ENCODE data around the gene RAB40C.

- TF ChIP-seq SP1 (CRISPR knock-in tag; conservative IDR thresholded peaks at IDR 0.05) (no peak), ESRRA (CRISPR knock-in tag; IDR thresholded peaks at IDR 0.05; ENCODE audit: borderline replicate concordance) (no peak), E2F1 (CRISPR knock-in tag; IDR thresholded peaks at IDR 0.05) (no peak), NR1H2 (CRISPR knock-in tag; IDR thresholded peaks at IDR 0.05) (no peak), ETV6 (CRISPR knock-in tag; IDR thresholded peaks at IDR 0.05) (no peak), CTCF (IDR thresholded peaks at IDR 0.05) (no peak), ATF3 (CRISPR knock-in tag; conservative IDR thresholded peaks at IDR 0.05) (no peak), MAX (CRISPR knock-in tag; IDR thresholded peaks at IDR 0.05) (no peak), RELA (CRISPR knock-in tag; IDR thresholded peaks at IDR 0.05; ENCODE audit: borderline replicate concordance) (no peak), E2F5 (CRISPR knock-in tag; IDR thresholded peaks at IDR 0.05) (no peak), SMAD4 (CRISPR knock-in tag; IDR thresholded peaks at IDR 0.05) (no peak), CREB1 (CRISPR knock-in tag; IDR thresholded peaks at IDR 0.05) (no peak), ZNF425 (CRISPR knock-in tag; conservative IDR thresholded peaks at IDR 0.05) (no peak), ZNF232 (CRISPR knock-in tag; IDR thresholded peaks at IDR 0.05) (no peak)
These were observed 35.5 kb downstream of the RAB40C start for GRCh38 chr16:625117-625976.

Data from WTC11 (cell line).